Stimulated activated CD4-positive, alpha-beta T cell treated with anti-CD3 and anti-CD28 coated beads, Interleukin-4, amount 100 ng/mL, for 4 hours (primary cell): ENCODE data around the gene ZCCHC7.
"Not testable (repeated sequence)": the region's sequence is repeated elsewhere in the genome, so short reads cannot be mapped to it uniquely, and the experiment has no call there.

ENCODE experiments used
- DNase-seq, 2 experiments: peaks; one replicate each; pipeline ENCODE4 v3.0.0-alpha.2; 2020

ZCCHC7 gene

DNA sequence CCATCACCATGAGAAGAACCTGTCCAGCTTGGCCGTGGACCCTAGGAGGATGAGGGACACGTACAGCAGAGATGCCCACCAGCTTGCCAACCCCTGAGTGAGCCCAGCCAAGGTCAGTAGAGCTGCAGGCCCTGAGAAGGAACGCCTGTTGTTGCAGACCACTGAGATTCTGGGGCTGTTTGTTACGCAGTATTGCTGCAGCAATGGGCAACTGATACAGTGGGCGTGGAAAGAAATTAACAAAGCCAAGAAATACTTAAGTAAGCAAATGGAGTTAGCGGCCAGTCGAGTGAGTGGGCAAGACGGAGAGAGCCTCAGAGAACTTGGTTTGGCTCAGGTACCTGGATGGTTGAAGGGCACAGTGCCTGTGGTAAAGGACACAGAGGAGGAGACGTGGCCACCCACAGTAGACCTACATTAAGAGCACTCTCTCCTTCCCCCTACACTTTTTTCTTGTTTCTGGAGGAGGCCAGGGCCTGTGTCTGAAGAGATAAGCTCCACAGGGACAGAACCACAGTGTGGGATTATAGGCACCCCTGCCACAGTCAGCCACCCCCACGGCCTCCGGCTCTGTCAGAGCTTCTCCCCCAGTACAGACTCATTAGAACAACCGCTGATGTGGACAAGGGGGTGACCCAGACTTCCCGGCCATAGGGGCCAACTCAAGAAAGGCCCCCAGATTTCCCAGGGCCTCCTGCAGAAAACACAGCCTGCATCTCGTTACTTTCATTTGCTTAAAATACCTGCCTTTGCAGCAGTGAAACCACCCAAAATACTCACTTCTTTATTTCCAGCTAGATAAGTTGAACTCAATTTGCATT lies 262.0 kb downstream of the ZCCHC7 start:
- DNase-seq, result no peak

DNA sequence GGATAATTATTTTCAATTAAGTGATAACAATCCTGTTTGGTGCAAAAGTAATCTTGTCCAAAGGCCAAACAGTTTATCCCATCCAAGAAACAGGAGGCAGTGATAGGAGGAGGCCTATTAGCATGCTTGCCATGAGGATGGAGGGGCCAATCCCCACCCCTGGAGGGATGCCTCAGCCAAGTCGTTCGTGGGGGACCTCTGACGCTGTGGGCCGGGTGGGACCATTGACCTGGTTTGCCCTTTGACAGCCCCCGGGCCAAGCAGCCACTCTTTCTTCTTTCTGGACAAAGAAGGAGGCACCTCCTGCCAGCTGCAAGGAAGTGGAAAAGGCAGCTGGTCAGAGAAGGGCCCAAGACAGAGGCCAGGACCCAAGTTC lies 262.6 kb downstream of the ZCCHC7 start:
- DNase-seq, result no peak

DNA sequence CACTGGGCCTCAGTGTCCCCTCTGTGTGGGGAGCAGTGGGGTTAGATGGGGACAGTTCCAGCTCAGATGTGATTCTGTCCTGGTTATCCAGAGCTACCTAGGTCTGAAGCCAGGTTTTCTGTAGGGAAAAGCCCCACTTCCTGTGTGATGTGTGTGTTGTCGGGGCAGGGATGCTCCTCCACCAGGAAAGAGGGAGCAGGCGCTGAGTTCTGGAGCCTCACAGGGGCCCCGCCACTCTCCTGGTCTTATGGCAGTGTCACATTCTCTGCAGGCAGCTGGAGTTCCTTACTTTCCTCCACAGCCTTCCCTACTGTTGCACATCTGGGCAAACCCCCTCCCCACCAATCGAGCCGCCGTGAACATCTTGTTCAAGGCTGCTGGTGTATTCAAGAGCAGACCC lies 263.0 kb downstream of the ZCCHC7 start:
- DNase-seq, result no peak

DNA sequence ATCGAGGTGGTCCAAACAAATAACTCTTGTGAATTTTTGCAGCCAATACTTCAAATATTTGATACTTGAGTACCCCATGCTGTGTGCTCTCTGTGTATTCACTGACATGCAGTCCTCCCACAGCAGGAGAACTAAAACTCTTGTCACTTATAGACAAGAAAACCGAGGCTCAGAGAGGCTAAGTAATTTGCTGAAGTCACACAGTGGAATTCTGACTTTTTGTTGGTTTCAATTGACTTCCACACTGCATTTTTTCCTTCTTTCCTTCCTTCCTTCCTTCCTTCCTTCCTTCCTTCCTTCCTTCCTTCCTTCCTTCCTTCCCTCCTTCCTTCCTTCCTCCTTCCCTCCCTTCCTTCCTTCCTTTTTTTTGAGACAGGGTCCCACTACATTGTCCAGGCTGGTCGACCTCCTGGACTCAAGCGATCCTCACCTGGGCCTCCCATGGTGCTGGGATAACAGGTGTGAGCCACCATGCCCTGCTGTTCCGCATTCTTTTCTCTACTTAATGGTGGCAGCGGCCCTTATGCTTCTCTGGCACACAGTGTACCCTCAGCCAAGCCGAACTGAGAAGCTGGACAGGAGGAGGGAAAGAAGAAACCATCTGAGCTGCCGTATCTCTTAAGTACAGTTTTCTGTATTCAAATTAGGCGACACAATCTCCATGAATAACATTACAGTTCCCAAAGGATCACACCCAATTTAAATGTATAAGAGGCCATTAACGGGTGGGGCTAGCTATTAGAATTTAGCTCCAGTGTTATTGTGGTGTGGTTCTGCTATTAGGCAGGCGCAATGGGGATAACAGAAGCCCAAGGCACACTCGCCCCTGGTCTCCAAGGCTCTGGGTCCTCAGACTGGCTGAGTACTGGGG lies 263.7 kb downstream of the ZCCHC7 start:
- no peak for DNase-seq

DNA sequence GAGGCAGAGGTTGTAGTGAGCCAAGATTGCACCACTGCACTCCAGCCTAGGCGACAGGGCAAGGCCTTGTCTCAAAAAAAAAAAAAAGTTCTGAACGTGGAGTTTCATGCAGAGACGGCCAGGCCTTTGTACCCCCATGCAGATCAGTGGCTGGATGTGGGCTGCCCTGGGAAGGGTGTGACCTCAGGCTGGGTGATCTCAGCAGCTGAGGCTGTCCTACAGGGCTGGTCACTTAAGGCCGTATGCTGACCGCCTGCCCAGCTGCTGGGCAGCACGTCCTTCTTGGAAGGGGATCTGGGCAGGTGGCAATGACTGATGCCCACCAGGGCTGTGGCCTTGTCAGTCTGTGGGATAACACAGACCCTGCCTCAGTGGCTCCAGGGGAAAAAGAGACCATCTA lies 264.9 kb downstream of the ZCCHC7 start:
- DNase-seq, result no peak

DNA sequence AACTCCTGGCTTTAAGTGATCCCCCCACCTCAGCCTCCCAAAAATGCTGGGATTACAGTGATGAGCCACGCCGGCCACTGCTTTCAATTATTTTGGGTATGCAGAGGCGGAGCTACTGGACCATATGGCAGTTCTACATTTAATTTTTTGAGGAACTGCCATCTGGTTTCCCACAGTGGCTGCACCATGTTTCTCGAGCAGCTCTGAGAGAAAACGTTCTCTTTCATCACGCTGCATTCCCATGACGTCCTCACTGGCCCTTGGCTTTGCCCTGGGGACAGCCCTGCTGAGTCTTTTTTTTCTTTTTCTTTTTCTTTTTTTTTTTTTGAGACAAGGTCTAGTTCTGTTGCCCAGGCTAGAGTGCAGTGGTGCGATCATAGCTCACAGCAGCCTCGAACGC lies 266.6 kb downstream of the ZCCHC7 start:
- DNase-seq, result no peak

DNA sequence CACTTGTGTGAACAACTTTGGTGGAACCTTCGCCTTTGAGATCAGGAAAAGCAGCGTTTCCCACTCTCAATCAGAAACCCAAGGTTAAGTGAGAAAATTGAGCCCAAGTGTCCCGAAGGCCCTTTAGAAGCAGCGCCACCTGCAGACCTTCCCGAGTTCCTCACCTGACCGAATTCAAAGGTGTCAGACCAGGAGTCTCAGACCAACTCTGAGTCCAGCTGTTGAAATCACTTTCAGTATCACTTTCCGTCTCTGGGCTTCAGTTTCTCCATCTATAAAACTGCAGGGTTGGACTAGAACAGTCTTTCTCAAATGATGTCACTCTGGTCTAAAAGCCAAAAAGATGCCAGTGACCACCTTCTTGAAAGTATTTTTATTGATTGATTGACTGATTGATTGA lies 270.4 kb downstream of the ZCCHC7 start:
- no peak for DNase-seq

DNA sequence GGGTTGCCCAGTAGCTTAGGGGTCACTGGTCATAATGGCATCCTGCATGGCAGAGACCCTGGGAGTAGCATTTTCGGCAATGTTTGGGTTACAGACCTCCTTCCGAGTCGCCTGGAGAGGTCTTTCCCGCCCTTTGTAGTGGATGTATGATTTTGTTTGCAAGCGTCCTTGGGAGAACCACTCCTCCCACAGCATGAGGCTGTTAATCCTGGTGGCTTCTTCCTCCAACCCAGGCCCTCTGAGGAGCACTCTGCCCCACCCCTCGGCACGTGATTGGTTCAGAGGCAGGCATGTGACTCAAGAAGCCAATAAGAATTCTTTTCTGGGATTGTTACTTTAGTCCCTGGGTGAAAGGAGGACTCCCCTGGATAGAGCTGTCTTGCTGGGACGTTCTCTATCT lies 271.9 kb downstream of the ZCCHC7 start:
- no peak for DNase-seq

DNA sequence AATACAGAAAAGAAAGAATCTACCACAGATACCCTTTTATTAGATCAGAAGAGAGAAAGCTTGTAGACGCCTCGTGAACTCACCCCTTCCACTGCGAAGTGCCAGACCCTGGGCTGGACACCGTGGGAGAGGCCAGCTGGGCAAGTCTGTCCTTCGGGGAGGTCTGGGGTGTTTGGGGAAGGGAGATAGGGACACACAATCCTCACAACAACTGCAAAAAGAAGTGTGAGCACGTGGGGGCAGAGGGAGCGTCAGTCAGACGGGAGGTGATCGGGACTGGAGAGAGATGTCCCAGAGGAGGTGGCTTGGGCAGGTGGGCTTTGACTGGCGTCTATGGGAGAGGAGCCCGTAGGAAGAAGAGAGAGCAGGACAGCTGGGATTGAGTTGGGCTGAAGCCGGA lies 274.9 kb downstream of the ZCCHC7 start:
- DNase-seq, result no peak

DNA sequence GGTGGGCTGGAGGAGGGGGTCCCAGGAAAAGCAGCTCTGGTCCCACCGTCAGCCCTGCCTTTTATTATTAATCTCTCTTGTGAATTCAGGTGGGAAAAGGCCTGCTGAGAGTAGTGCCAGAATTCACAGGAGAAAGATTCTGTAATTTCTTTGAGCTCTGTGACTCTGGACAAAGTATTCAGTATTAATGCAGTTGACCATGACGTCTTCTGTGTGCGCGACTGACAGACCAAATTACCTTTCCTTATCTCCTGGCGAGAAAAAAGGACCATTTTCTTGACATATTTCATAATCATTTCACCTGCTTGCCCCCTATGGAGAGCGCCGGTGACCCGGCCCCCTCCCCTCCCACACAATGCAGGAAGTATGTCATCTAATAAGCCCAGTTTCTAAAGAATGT lies 275.3 kb downstream of the ZCCHC7 start:
- no peak for DNase-seq

DNA sequence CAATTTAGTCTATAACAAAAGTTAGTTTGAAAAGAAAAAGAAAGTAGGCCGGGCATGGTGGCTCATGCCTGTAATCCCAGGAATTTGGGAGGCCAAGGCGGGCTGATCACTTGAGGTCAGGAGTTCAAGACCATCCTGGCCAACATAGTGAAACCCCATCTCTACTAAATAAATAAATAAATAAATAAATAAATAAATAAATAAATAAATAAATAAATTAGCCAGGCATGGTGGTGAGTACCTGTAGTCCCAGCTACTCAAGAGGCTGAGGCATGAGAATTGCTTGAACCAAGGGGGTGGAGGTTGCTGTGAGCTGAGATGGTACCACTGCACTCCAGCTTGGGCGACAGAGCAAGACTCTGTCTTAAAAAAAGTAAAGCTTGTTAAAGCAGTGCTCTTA lies 277.6 kb downstream of the ZCCHC7 start:
- not testable (repeated sequence) for DNase-seq

DNA sequence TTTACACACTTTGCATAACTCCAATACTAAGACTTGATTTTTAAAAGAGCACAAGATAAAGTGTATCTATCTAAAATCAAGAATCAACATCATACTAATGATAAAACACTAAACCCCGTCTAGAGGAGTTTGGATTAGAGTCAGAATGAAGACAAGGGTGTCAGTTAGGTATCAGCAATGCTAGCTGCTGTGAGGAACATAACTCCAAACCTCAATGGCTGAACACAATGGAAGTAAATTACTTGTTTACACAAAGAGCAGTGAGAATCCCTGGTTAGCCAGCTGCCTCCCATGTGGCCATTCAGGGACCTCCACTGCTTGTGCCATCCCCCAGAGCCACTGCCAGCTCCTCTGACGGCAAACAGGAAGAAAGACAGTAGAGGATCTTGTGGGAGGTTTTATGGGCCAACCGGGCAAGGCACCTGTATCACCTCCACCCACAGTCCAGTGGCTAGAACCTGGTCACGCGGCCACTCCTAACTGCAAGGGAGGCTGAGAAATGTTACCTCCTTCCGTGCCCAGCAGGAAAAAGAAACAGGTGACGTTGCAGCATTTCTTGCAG lies 278.2 kb downstream of the ZCCHC7 start:
- DNase-seq, result no peak

DNA sequence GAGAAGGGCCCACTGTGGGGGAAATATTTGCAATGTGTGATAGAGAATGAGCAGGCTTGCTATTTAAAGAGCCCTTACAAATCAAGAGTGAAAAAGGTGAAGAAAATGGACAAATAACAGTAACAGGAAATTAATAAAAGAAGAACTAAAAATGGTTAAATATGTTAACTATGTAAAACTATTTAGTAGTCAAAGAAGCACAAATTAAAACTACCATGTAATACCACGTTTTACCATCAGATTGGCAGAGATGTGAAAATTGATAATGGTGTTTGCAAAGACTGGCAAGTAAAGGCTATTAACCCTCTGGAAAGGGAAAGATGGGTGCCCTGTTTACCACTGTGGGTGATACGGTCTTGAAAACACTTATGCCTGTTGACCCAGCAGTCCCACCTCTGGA lies 279.0 kb downstream of the ZCCHC7 start:
- DNase-seq, result no peak

DNA sequence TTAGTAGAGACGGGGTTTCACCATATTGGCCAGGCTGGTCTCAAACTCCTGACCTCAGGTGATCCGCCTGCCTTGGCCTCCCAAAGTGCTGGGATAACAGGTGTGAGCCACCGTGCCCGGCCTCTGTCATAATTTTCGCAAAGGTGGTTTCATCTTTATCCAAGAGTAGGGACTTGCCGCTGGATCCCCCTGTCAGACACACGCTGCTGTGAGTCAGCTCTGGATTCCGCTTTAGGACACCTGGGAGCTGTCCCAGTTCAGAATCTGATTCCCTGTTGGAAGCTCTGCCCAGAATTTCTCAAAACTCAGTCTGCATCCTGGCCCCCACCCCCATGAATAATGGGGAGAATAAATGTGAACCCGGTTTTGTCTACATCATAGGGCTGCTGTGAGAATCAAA lies 284.2 kb downstream of the ZCCHC7 start:
- no peak for DNase-seq

DNA sequence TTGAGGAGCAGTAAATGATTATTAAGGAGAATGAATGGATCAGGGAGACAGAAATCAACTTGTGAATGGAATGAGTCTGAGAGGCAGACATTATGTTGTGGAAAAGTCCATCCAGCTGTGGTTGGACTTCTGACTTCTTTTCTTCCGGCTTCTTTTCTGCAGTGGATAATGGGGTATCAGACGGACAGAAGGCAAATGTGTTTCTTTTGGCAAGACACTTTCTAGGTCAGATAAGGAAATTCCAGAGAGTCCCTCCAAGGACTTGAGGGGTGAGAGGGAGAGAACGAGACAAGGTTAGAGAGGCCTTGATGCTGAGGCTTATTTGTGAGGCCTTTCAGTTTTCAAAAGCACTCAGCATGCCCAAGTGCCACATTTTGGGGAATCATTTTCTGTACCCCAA lies 285.0 kb downstream of the ZCCHC7 start:
- no peak for DNase-seq

DNA sequence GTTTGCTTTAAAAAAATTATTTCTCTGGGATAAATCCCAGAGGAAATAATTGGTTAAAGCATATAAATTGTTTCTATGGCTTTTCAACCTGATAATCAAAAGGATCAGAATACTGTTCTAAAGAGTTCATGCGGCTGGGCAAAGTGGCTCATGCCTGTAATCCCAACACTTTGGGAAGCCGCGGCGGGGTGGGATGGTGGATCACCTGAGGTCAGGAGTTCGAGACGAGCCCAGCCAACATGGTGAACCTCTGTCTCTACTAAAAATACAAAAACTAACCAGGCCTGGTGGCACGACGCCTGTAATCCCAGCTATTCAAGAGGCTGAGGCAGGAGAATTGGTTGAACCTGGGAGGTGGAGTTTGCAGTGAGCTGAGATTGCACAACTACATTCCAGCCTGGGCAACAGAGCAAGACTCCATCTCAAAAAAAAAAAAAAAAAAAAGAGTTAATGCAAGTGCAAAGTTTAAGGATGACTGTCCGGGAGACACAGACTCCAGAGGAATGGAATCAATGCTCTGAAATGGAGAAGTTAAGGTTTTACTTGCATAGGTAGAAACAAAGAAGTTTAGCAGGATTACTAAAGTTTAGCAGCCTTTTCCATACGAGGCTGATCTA lies 285.5 kb downstream of the ZCCHC7 start:
- no peak for DNase-seq

DNA sequence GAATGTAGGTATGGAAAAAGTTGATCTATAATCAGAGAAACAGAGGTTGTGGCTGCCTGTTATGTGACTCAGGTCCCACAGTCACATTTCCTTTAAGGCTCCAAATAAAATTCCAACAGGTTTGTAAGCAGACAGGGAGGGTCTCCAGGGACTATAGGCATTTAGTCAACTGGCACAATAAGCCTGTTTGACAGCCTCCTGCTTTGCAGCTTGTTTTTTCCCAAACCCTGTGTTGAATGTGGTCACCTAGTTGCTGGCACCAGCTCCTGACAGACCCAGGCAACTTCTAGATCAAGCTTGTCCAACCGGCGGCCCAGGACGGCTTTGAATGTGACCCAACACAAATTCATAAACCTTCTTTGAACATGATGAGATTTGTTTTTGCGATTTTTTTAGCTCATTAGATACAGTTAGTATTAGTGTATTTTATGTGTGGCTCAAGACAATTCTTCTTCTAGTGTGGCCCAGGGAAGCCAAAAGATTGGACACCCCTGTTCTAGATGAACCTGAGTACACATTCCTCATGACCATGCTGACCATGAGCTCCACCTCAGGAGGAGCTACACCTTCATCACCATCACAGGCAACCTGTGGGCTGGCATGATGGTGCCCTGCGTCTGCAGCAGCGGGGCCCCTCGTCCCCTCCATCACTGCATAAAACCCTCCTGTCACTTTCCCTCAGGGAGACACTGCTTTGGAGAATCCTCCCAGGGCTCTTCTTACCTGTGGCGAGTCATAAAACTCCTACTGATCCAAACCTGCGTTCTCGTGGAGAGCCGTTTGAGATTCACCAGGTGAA lies 286.4 kb downstream of the ZCCHC7 start:
- DNase-seq, result no peak

DNA sequence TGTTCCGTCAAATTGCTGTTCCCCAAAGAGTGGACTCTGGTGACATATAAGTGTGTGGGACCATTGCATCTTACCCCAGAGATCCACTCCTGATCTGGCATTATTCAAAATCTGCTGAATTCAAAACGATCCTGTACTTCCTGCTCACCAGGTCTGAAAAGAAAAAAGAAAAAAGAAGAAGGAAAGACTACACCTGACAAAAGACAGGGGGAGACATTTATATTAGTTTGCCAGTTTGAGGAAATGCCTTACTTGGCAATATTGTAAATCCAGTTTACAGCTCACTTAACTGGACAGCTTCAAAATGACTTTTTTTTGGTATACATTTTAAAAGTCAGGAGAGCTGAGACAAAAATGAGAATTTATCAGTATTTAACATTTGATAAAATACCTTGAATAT lies 287.1 kb downstream of the ZCCHC7 start:
- DNase-seq, result no peak
